ENCODE measurements around the gene SH3RF3. TPM values are rescaled to one million over a fixed set of nuclear protein-coding genes. Genes with fewer than 3 reads are reported as not detected.

The SH3RF3 gene
- total RNA-seq, 1 donor from 2014 or later: 7.3 TPM

DNA sequence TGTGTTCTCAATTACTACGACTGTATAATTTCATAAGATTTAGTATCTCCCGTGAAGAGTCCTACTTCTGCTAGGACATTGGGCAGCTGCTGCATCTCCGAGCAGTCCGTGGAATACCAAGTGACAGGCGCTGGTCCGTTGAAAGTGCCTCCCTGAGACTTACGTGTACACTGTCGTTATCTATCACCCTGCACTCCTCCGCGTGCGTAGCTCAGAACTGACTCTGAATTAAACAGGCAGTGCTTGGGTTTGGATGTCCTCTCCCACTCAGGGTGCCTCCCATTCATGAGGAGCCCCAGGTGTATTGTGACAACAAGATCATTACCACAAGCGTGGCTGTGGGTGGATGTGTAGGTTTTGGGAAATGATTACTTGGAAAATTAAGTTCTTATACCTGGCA, 148.4 kb downstream of the SH3RF3 start:
- Mint-ChIP-seq H3K36me3 (ENCODE audit: low read depth, unreplicated experiment) (no peaks in the 10 kb centered on the region), H3K4me1 (ENCODE audit: low read depth, unreplicated experiment) (peaks cover 9% of the 10 kb centered on the region), H3K4me3 (ENCODE audit: unreplicated experiment) (no peak overlapping the region), H3K9me3 (ENCODE audit: unreplicated experiment) (no peaks in the 10 kb centered on the region), H3K27ac (ENCODE audit: unreplicated experiment) (no peak overlapping the region), H3K27me3 (ENCODE audit: low read depth, unreplicated experiment) (peaks cover 23% of the 10 kb centered on the region)
- H3K4me1 ChIP-seq (ENCODE audit: insufficient read depth, low read length): peaks cover 11% of the 10 kb centered on the region
- no peak overlapping the region for H2AFZ ChIP-seq (ENCODE audit: low read depth, low read length)
- H3K36me3 ChIP-seq (ENCODE audit: insufficient read depth, low read length): no peaks in the 10 kb centered on the region
- H3K4me3 ChIP-seq (ENCODE audit: insufficient read depth, low read depth, low read length): no peak overlapping the region
- peaks cover 2% of the 10 kb centered on the region for H3K27me3 ChIP-seq (ENCODE audit: insufficient read depth, low read length)
- H4K20me1 ChIP-seq (ENCODE audit: insufficient read depth, low read length): peaks cover 45% of the 10 kb centered on the region
- DNase-seq (ENCODE audit: low read depth) (no peak), FAIRE-seq (no peak)
- H3K9me3 ChIP-seq (ENCODE audit: insufficient read depth, low read depth, low read length): no peaks in the 10 kb centered on the region
- no peak overlapping the region for H3K4me2 ChIP-seq (ENCODE audit: low read length)
- no peak overlapping the region for H3K27ac ChIP-seq (ENCODE audit: low read depth, low read length)
- TF ChIP-seq, protein P1, sequence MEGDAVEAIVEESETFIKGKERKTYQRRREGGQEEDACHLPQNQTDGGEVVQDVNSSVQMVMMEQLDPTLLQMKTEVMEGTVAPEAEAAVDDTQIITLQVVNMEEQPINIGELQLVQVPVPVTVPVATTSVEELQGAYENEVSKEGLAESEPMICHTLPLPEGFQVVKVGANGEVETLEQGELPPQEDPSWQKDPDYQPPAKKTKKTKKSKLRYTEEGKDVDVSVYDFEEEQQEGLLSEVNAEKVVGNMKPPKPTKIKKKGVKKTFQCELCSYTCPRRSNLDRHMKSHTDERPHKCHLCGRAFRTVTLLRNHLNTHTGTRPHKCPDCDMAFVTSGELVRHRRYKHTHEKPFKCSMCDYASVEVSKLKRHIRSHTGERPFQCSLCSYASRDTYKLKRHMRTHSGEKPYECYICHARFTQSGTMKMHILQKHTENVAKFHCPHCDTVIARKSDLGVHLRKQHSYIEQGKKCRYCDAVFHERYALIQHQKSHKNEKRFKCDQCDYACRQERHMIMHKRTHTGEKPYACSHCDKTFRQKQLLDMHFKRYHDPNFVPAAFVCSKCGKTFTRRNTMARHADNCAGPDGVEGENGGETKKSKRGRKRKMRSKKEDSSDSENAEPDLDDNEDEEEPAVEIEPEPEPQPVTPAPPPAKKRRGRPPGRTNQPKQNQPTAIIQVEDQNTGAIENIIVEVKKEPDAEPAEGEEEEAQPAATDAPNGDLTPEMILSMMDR (IDR thresholded peaks at IDR 0.05; ENCODE audit: insufficient read depth, low read depth, low read length): no peak
- no peak for TF ChIP-seq EZH2 (IDR thresholded peaks at IDR 0.05; ENCODE audit: insufficient read depth, low read length)
- H3K79me2 ChIP-seq (ENCODE audit: insufficient read depth, low read length): peaks cover 3% of the 10 kb centered on the region
- H3K9ac ChIP-seq (ENCODE audit: low read length): no peak overlapping the region

DNA sequence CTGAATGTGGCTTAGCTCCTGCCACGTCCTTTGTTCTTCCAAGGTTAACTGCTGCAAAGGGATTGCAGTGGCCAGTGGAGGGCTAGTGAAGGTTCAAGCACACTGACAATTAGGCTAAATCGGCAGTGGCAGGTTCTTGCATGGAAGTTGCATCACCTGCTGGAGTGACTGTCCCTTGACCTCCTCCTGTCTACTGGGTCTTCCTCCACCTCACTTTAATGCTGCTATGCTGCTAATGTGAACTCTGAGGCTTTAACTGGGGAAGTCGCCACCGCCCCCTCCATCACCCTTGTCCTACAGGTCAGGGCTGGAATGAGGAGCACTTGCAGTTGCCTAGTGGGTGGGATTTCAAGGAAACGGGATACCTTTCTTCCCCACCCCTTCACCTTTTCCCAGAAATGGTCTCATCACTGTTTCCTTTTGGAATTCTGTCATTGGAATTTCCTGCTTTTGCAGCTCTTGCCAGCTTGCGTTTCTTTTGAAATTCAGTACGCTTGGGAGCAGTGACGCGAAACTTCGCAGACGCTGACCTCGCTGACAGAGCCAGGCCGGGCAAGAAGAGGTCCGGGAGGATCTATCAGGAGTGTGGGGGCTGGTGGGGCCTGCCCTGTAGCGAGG, 150.3 kb downstream of the SH3RF3 start:
- H3K4me3 ChIP-seq (ENCODE audit: insufficient read depth, low read depth, low read length): no peak overlapping the region
- H3K36me3 ChIP-seq (ENCODE audit: insufficient read depth, low read length): no peaks in the 10 kb centered on the region
- H3K4me2 ChIP-seq (ENCODE audit: low read length): peak overlapping the region; percentile 47
- H3K9me3 ChIP-seq (ENCODE audit: insufficient read depth, low read depth, low read length): no peaks in the 10 kb centered on the region
- Mint-ChIP-seq H3K4me1 (ENCODE audit: low read depth, unreplicated experiment) (peaks cover 9% of the 10 kb centered on the region), H3K36me3 (ENCODE audit: low read depth, unreplicated experiment) (no peaks in the 10 kb centered on the region), H3K27me3 (ENCODE audit: low read depth, unreplicated experiment) (peaks cover 28% of the 10 kb centered on the region), H3K9me3 (ENCODE audit: unreplicated experiment) (no peaks in the 10 kb centered on the region), H3K27ac (ENCODE audit: unreplicated experiment) (no peak overlapping the region), H3K4me3 (ENCODE audit: unreplicated experiment) (peak overlapping the region; percentile 66)
- DNase-seq (ENCODE audit: low read depth): peak; percentile 46
- H3K27me3 ChIP-seq (ENCODE audit: insufficient read depth, low read length): peaks cover 2% of the 10 kb centered on the region
- no peaks in the 10 kb centered on the region for H3K79me2 ChIP-seq (ENCODE audit: insufficient read depth, low read length)
- no peak overlapping the region for H2AFZ ChIP-seq (ENCODE audit: low read depth, low read length)
- peaks cover 54% of the 10 kb centered on the region for H4K20me1 ChIP-seq (ENCODE audit: insufficient read depth, low read length)
- H3K9ac ChIP-seq (ENCODE audit: low read length): no peak overlapping the region
- no peak for FAIRE-seq
- no peak for TF ChIP-seq EZH2 (IDR thresholded peaks at IDR 0.05; ENCODE audit: insufficient read depth, low read length)
- TF ChIP-seq, protein P1 (IDR thresholded peaks at IDR 0.05; ENCODE audit: insufficient read depth, low read depth, low read length): no peak
- H3K27ac ChIP-seq (ENCODE audit: low read depth, low read length): no peak overlapping the region
- H3K4me1 ChIP-seq (ENCODE audit: insufficient read depth, low read length): peaks cover 7% of the 10 kb centered on the region

DNA sequence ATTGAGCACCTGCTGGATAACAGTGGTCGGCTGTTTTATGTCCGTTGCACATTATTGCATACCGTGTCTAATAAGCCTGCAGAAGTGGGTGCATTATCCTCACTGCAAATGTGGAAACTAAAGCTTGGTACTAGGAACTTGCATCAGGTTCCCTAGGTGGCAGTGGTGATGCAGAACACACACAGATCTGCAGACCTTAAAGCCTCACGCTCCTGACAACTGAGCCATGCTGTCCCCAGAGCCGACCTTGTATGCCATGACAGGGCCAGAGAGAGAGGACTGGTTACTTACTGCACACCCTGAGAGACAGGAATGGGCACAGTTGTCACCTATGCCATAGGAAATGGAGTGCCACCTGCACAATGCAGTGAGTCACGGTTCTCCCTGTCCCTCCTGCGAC, 151.8 kb downstream of the SH3RF3 start:
- peaks cover 16% of the 10 kb centered on the region for H3K4me1 Mint-ChIP-seq (ENCODE audit: low read depth, unreplicated experiment)
- peaks cover 31% of the 10 kb centered on the region for H3K27me3 Mint-ChIP-seq (ENCODE audit: low read depth, unreplicated experiment)
- Histone ChIP-seq H3K27me3 (ENCODE audit: insufficient read depth, low read length) (peaks cover 2% of the 10 kb centered on the region), H3K4me1 (ENCODE audit: insufficient read depth, low read length) (peaks cover 21% of the 10 kb centered on the region), H3K4me3 (ENCODE audit: insufficient read depth, low read depth, low read length) (no peak overlapping the region), H3K9ac (ENCODE audit: low read length) (no peak overlapping the region), H4K20me1 (ENCODE audit: insufficient read depth, low read length) (peaks cover 69% of the 10 kb centered on the region), H3K79me2 (ENCODE audit: insufficient read depth, low read length) (no peaks in the 10 kb centered on the region), H3K4me2 (ENCODE audit: low read length) (no peak overlapping the region), H3K27ac (ENCODE audit: low read depth, low read length) (no peak overlapping the region), H2AFZ (ENCODE audit: low read depth, low read length) (no peak overlapping the region), H3K9me3 (ENCODE audit: insufficient read depth, low read depth, low read length) (no peaks in the 10 kb centered on the region), H3K36me3 (ENCODE audit: insufficient read depth, low read length) (no peaks in the 10 kb centered on the region)
- no peak for FAIRE-seq
- no peak for DNase-seq (ENCODE audit: low read depth)
- TF ChIP-seq, protein P1 (IDR thresholded peaks at IDR 0.05; ENCODE audit: insufficient read depth, low read depth, low read length): no peak
- no peak for TF ChIP-seq EZH2 (IDR thresholded peaks at IDR 0.05; ENCODE audit: insufficient read depth, low read length)
- no peaks in the 10 kb centered on the region for H3K36me3 Mint-ChIP-seq (ENCODE audit: low read depth, unreplicated experiment)
- H3K4me3 Mint-ChIP-seq (ENCODE audit: unreplicated experiment): no peak overlapping the region
- no peaks in the 10 kb centered on the region for H3K9me3 Mint-ChIP-seq (ENCODE audit: unreplicated experiment)
- H3K27ac Mint-ChIP-seq (ENCODE audit: unreplicated experiment): no peak overlapping the region
